GM23338 (cell line): ENCODE data around the gene LCOR.

Source experiments
- EZH2phosphoT487 ChIP-seq: fragments of 200-600 bp; sonication (generic); IDR thresholded peaks from one replicate; pipeline ENCODE4 v1.8.1; 2018; ENCODE audit warnings: antibody characterized with exemption; ENCODE audit not compliant: unreplicated experiment
- TF ChIP-seq, protein P1 (sequence below), 2 experiments: fragments of 200-600 bp in 1 of 2; sonication (generic) in 1 of 2; conservative IDR thresholded peaks; 2 replicates each; pipeline versions ENCODE4 v1.5.1 to v1.6.1; 2016 to 2017; ENCODE audit warnings: antibody characterized with exemption in 2 of 2, low read depth in 2 of 2, mild to moderate bottlenecking in 2 of 2, moderate library complexity in 1 of 2
- TF ChIP-seq, protein P2 (sequence below): IDR thresholded peaks from one replicate; pipeline ENCODE4 v1.6.1; 2018; ENCODE audit warnings: antibody characterized with exemption; ENCODE audit not compliant: unreplicated experiment

DNA sequence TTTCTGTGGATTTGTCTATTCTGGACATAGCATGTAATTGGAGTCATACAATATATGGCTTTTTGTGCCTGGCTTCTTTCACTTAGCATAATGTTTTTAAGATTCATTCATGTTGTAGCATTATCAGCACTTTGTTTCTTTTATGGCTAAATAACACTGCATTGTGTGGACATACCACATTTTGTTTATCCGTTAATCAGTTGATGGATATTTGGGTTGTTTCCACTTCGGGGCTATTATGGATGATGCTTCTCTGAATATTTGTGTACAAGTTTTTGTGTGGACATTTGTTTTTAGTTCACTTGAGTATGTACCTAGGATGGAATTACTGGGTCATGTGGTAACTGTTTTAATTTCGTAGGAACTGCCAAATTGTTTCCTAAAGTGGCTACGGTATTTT, 6.4 kb downstream of the LCOR start:
- TF ChIP-seq, protein P1, sequence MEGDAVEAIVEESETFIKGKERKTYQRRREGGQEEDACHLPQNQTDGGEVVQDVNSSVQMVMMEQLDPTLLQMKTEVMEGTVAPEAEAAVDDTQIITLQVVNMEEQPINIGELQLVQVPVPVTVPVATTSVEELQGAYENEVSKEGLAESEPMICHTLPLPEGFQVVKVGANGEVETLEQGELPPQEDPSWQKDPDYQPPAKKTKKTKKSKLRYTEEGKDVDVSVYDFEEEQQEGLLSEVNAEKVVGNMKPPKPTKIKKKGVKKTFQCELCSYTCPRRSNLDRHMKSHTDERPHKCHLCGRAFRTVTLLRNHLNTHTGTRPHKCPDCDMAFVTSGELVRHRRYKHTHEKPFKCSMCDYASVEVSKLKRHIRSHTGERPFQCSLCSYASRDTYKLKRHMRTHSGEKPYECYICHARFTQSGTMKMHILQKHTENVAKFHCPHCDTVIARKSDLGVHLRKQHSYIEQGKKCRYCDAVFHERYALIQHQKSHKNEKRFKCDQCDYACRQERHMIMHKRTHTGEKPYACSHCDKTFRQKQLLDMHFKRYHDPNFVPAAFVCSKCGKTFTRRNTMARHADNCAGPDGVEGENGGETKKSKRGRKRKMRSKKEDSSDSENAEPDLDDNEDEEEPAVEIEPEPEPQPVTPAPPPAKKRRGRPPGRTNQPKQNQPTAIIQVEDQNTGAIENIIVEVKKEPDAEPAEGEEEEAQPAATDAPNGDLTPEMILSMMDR (conservative IDR thresholded peaks at IDR 0.05; ENCODE audit: low read depth in 2 of 2): no peak
- no peak for TF ChIP-seq EZH2phosphoT487
- TF ChIP-seq, protein P2, sequence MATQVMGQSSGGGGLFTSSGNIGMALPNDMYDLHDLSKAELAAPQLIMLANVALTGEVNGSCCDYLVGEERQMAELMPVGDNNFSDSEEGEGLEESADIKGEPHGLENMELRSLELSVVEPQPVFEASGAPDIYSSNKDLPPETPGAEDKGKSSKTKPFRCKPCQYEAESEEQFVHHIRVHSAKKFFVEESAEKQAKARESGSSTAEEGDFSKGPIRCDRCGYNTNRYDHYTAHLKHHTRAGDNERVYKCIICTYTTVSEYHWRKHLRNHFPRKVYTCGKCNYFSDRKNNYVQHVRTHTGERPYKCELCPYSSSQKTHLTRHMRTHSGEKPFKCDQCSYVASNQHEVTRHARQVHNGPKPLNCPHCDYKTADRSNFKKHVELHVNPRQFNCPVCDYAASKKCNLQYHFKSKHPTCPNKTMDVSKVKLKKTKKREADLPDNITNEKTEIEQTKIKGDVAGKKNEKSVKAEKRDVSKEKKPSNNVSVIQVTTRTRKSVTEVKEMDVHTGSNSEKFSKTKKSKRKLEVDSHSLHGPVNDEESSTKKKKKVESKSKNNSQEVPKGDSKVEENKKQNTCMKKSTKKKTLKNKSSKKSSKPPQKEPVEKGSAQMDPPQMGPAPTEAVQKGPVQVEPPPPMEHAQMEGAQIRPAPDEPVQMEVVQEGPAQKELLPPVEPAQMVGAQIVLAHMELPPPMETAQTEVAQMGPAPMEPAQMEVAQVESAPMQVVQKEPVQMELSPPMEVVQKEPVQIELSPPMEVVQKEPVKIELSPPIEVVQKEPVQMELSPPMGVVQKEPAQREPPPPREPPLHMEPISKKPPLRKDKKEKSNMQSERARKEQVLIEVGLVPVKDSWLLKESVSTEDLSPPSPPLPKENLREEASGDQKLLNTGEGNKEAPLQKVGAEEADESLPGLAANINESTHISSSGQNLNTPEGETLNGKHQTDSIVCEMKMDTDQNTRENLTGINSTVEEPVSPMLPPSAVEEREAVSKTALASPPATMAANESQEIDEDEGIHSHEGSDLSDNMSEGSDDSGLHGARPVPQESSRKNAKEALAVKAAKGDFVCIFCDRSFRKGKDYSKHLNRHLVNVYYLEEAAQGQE: no peak
